ENCODE measurements around the gene CALML5.

CALML5 gene

GRCh38 chr10:5515948-5516761 lies 16.8 kb upstream of the CALML5 start:
- no peak for DNase-seq (ENCODE audit: low read depth in 1 of 2, low spot score in 1 of 2)

DNA sequence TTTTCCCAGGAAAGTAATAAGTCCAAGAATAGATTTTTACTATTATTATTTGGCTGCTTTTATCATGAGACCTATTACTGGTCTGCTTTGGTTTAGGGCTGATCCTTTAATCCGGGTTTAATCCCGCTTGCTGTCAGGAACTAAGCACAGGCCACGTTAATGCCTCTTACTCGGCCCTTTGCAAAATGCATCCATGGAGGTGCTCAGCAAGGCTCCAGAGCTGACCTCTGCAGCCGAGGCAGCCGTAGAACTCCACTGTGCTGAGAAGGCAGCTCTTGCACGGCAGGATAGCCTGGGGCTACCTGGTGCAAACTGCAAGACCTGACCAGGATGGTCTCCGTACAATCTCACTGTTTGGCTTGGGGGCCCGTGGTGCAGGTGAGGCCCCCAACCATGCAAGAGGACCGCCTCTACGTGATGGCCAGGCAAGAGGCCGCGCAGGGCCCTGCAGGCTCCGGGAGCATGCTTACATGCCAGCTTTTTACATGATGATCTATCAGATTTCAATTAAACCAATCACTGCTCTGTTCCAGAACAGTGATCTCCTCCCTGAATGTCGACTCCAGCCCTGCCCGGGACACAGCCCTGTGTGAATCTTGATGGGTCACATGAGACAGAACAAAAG lies 15.0 kb upstream of the CALML5 start:
- no peak for DNase-seq (ENCODE audit: low read depth in 1 of 2, low spot score in 1 of 2)

- DNase-seq (ENCODE audit: low read depth in 1 of 2, low spot score in 1 of 2): no peak
Measured at GRCh38 chr10:5512881-5513612, 13.7 kb upstream of the CALML5 start.

- DNase-seq (ENCODE audit: low read depth in 1 of 2, low spot score in 1 of 2): no peak
Measured at GRCh38 chr10:5512331-5512730, 13.0 kb upstream of the CALML5 start.

DNA sequence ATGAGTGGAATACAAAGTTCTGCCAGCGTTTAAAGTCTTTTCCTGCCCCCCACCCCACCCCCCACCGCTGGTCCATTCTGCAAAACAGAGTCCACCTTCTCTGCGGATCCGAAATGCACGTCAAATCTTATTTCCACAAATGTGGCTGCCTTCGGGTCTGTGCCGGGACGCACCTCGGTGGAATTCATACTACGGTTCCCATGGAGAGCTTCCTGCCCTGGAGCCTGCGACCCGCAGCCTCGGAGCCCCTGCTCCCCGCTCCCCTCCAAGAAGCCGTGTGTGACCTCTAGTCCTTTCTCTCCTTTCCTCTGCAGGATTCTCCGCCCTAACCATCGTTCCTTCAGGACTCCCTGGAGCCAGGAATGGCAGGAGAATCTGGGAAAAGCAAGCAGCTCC lies 12.5 kb upstream of the CALML5 start:
- DNase-seq (ENCODE audit: low read depth in 1 of 2, low spot score in 1 of 2): no peak

GRCh38 chr10:5511231-5511884 lies 12.0 kb upstream of the CALML5 start:
- no peak for DNase-seq (ENCODE audit: low read depth in 1 of 2, low spot score in 1 of 2)

DNA sequence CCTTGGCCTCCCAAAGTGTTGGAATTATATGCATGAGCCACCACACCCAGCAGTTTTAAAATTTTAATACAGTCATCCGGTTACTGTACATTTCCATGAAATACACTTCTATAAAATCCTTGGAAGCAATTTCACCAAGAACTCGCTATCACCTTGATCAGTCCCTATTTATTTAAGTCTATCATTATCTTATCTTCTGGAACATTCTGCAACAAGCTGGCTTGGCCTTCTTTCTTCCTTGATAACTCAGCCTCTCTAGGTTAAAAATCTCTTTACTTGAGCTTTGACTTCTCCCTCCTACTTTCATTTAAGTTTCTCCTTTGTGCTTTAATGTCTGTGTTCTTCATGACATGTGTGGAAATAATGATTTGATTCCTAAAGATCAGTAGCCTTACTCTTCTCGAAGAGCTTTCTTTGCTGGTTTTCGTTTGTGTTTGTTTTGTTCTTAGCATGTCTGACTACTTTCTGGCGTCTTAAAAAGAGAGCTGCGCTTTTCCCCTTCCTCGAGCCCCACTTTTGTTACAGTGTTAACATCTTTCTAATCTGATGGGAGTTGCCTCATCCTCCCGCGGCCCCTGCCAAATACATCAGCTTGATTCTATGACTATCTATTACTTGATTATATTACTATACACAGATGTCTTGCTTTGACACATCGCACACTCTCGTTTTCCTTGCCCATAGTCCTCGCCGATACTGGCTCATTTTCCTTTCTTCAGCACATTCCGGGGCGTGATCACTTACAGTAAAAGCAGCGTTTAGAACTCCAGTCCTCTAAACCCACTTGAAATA lies 11.1 kb upstream of the CALML5 start:
- no peak for DNase-seq (ENCODE audit: low read depth in 1 of 2, low spot score in 1 of 2)

DNA sequence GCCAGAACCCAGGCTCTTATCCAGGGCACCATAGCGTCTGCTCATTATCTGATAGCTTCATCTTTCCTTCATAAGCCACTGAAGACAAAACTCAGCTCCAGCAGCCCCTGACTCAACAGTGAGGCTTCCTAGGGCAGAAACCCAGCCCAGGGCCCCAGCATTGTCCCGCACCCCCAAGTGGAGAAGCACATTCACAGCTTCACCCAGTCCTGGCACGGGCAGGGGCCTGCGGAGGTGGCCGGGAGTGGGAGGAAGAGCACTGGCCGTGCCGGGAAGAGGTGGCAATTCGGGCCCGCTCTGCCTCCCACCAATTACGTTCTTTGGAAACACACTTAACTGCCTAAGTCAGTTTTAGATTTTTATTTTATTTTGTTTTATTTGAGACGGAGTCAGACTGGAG lies 10.3 kb upstream of the CALML5 start:
- no peak for DNase-seq (ENCODE audit: low read depth in 1 of 2, low spot score in 1 of 2)

GRCh38 chr10:5509236-5509635 lies 9.9 kb upstream of the CALML5 start:
- DNase-seq (ENCODE audit: low read depth in 1 of 2, low spot score in 1 of 2): no peak

- no peak for DNase-seq (ENCODE audit: low read depth in 1 of 2, low spot score in 1 of 2)
Measured at GRCh38 chr10:5508786-5509185, 9.4 kb upstream of the CALML5 start.

GRCh38 chr10:5508161-5508604 lies 8.8 kb upstream of the CALML5 start:
- no peak for DNase-seq (ENCODE audit: low read depth in 1 of 2, low spot score in 1 of 2)

GRCh38 chr10:5507649-5508131 lies 8.3 kb upstream of the CALML5 start:
- DNase-seq (ENCODE audit: low read depth in 1 of 2, low spot score in 1 of 2): no peak

GRCh38 chr10:5506751-5507648 lies 7.6 kb upstream of the CALML5 start:
- no peak for DNase-seq (ENCODE audit: low read depth in 1 of 2, low spot score in 1 of 2)

GRCh38 chr10:5506246-5506645 lies 6.9 kb upstream of the CALML5 start:
- no peak for DNase-seq (ENCODE audit: low read depth in 1 of 2, low spot score in 1 of 2)

DNA sequence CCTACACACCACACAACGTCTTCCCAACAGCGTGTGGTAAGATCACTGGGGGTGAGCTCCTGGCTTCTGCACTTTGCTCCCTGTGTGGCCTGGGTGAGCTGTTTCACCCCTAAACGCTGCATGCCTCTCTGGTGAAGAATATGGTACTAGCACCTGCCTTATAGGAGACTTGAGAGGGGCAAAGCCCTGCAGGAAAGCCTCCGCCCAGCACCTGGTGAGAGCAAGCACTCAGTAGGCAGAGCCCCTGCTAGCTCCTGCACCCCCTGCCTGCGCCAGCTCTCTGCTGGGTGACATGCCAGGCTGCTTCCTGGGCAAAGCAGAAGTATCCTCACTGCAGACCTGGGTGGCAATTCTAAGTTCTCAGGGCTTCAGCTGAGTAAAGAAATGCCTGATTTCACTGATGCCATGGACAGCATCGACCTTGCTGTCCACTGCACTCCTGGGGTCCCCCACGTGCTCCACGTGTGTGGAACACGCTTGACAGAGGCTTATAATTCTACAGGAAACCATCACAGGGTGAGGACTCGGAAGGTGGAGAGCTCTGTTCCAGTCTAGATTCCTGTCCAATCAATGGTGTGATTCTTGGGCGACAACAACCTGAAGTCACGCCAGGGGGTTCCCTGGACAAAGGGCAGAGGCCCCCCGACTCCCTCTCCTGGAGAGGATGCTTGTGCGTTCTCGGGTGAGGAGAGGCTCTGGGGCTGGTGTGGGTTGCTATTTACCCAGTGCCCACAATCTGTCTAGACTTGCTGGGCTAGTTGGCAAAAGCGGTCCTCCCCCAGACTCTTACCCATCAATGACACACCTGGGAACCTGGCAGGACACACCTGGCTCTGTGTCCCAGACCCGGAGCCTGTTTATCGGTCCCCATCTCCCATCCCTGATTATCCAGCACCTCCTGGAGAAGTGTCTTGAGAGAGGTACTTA lies 5.0 kb upstream of the CALML5 start:
- DNase-seq (ENCODE audit: low read depth in 1 of 2, low spot score in 1 of 2): no peak

DNA sequence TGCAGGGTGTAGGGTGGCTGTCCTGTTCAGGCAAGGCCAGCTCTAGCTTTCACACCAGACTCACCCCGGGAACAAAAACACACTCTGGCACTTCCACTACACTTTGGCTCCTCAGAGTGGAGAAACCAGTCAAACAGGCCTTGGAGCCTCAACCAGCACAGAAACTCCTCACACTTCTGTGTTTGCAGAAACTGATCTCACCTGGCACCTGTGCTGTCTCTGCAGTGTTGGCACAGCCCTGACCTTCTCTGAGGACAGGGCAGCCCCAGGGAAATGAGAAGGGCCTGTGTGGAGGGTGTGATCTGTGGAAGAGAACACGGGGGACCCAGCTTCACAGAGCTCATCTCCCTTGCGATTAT lies 4.1 kb upstream of the CALML5 start:
- DNase-seq (ENCODE audit: low read depth in 1 of 2, low spot score in 1 of 2): no peak

GRCh38 chr10:5502571-5503476 lies 3.5 kb upstream of the CALML5 start:
- DNase-seq (ENCODE audit: low read depth in 1 of 2, low spot score in 1 of 2): no peak

Measured in stimulated activated CD4-positive, alpha-beta T cell treated with anti-CD3 and anti-CD28 coated beads, Interleukin-15, amount 100 ng/mL, for 1 hour (primary cell).